ENCODE measurements around the gene CLEC10A.

Gene CLEC10A

GRCh38 chr17:7119314-7119713, 39.3 kb upstream of the CLEC10A start:
- H3K27me3 ChIP-seq (ENCODE audit: control insufficient read depth, insufficient read depth, low read length), result no peaks in the 10 kb centered on the region
- H3K27ac ChIP-seq, result no peak overlapping the region
- no peak overlapping the region for H3K4me2 ChIP-seq (ENCODE audit: low read length)
- H3K79me2 ChIP-seq, result no peaks in the 10 kb centered on the region
- no peak overlapping the region for H3K4me3 ChIP-seq (ENCODE audit: low read depth, low read length)
- no peak for TF ChIP-seq CTCF (IDR thresholded peaks at IDR 0.05)
- H3K9ac ChIP-seq, result no peak overlapping the region
- H3K4me1 ChIP-seq, result no peaks in the 10 kb centered on the region
- H3K9me3 ChIP-seq (ENCODE audit: control insufficient read depth, low read length), result no peaks in the 10 kb centered on the region
- H2AFZ ChIP-seq, result no peak overlapping the region
- no peaks in the 10 kb centered on the region for H3K36me3 ChIP-seq (ENCODE audit: control insufficient read depth, insufficient read depth, low read length)

DNA sequence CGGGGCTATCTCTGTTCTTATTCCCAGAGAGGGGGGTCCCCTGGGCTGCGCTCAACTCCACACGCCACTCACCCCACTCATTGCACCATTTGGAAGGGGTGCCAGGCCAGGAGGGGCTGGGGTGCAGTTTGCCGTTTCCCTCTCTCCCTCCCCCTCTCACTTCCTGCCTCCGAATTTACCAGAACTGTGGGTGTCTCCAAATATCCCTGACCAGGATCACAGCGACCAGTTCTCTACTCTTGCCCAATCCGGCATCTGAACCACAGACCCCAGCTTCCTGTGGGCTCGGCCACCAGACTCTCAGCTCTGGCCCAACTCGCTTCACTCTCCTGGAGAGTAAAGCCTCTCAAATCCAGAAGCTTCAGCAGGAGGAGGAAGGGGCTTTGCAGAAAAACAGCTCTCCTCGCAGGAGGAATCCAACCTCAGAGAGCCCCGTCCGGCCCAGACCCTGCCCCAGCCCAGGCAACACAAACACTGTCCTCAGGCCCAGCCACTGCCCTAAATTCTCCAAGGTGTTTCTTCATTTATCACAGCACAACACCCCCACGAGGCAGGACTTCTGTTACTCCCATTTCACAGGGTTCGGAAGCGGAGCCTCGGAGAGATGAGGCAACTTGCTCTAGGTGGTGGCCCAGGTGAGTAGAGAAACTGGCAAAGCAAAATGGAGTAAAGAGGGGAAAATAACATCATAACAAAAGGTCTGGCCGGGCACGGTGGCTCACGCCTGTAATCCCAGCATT, 35.0 kb upstream of the CLEC10A start:
- H3K4me3 ChIP-seq (ENCODE audit: low read depth, low read length), result no peak overlapping the region
- H2AFZ ChIP-seq, result no peak overlapping the region
- H3K4me2 ChIP-seq (ENCODE audit: low read length), result no peak overlapping the region
- H3K27me3 ChIP-seq (ENCODE audit: control insufficient read depth, insufficient read depth, low read length), result no peaks in the 10 kb centered on the region
- no peak for TF ChIP-seq CTCF (IDR thresholded peaks at IDR 0.05)
- H3K79me2 ChIP-seq, result no peaks in the 10 kb centered on the region
- no peaks in the 10 kb centered on the region for H3K36me3 ChIP-seq (ENCODE audit: control insufficient read depth, insufficient read depth, low read length)
- no peak overlapping the region for H3K27ac ChIP-seq
- H3K9me3 ChIP-seq (ENCODE audit: control insufficient read depth, low read length), result no peaks in the 10 kb centered on the region
- no peaks in the 10 kb centered on the region for H3K4me1 ChIP-seq
- no peak overlapping the region for H3K9ac ChIP-seq

- H3K4me3 ChIP-seq (ENCODE audit: low read depth, low read length), result no peak within 1 kb of the TSS
- H3K27me3 ChIP-seq (ENCODE audit: control insufficient read depth, insufficient read depth, low read length), result no peaks in the 10 kb centered on the region
- TF ChIP-seq CTCF (IDR thresholded peaks at IDR 0.05), result no peak
- no peak within 1 kb of the TSS for H2AFZ ChIP-seq
- no peak within 1 kb of the TSS for H3K27ac ChIP-seq
- H3K9ac ChIP-seq, result no peak within 1 kb of the TSS
- H3K79me2 ChIP-seq, result no peaks in the 10 kb centered on the region
- no peaks in the 10 kb centered on the region for H3K4me1 ChIP-seq
- no peak within 1 kb of the TSS for H3K4me2 ChIP-seq (ENCODE audit: low read length)
- no peaks in the 10 kb centered on the region for H3K36me3 ChIP-seq (ENCODE audit: control insufficient read depth, insufficient read depth, low read length)
- no peaks in the 10 kb centered on the region for H3K9me3 ChIP-seq (ENCODE audit: control insufficient read depth, low read length)
Measured at GRCh38 chr17:7114241-7114874, 34.3 kb upstream of the CLEC10A start, which contains the start of gene ASGR2. ASGR2 (minus strand) TSS chr17:7114822; CDS start chr17:7114240, 582 bp downstream.

DNA sequence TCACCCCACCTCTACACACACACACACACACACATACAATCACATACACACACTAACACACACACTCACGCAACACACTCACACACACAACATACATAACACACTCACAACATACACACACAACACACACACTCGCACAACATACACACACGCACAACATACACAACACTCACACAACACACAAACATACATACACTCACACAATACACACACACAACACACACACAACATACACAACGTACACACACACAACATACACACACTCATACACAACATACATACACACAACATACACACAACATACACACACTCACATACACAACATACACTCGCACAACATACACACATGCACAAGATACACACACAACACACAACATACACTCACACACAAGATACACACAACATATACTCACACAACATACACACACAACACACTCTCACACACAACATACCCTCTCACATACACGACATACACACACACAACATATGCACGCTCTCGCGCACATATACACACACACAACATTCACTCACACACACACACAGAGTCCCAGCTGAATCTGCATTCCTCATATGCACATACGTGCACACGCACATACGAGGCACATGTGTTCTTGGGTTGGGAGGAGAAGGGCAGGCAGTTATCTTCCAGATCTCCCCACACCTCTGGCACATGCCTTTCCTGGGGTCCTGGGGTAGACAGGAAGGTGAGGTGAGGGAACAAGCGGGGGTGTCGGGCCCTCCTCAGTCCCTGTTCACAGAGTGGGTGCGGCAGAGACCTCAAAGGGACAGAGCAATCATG, 33.4 kb upstream of the CLEC10A start:
- no peak overlapping the region for H3K9ac ChIP-seq
- no peaks in the 10 kb centered on the region for H3K36me3 ChIP-seq (ENCODE audit: control insufficient read depth, insufficient read depth, low read length)
- no peak overlapping the region for H3K4me2 ChIP-seq (ENCODE audit: low read length)
- H3K79me2 ChIP-seq, result no peaks in the 10 kb centered on the region
- no peaks in the 10 kb centered on the region for H3K4me1 ChIP-seq
- no peak overlapping the region for H3K27ac ChIP-seq
- no peak for TF ChIP-seq CTCF (IDR thresholded peaks at IDR 0.05)
- H3K9me3 ChIP-seq (ENCODE audit: control insufficient read depth, low read length), result no peaks in the 10 kb centered on the region
- H3K4me3 ChIP-seq (ENCODE audit: low read depth, low read length), result no peak overlapping the region
- H3K27me3 ChIP-seq (ENCODE audit: control insufficient read depth, insufficient read depth, low read length), result no peaks in the 10 kb centered on the region
- H2AFZ ChIP-seq, result no peak overlapping the region

All from parathyroid adenoma (tissue), 2 donors.